ENCODE data around the gene PRELID2. TPM values are rescaled to one million over a fixed set of nuclear protein-coding genes. Genes with fewer than 3 reads are reported as not detected.

The PRELID2 gene
- total and polyA plus RNA-seq, 2 donors (not counting 3 experiments of a cell fraction or from before 2014, with no cell fraction given), result 3.2 to 16.4 TPM

DNA sequence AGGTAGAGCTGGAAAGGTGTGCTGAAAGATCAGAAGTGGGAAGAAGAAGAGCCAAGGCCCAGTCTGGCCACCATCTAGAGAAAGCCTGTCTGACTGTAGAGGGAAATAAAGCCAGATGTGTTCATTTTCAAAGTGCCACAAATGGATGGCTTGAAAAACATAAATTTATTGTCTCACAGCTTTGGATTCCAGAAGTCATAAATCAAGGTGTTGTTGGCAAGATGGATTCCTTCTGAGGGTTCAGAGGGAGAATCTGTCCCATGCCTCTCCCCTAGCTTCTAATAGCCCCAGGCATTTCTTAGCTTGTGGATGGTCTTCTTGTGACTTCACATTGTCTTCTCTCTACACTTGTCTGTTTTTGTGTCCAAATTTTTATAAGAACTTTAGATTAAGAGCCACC is 6.2 kb upstream of the PRELID2 start:
- Histone ChIP-seq H3K27ac (ENCODE audit: insufficient read depth, low read depth, low read length) (no peak overlapping the region), H3K4me2 (ENCODE audit: insufficient read depth, low read length) (no peak overlapping the region), H3K4me1 (ENCODE audit: control insufficient read depth, extremely low read depth, insufficient read depth, low read length) (no peaks in the 10 kb centered on the region), H3K9me1 (replicated peaks; ENCODE audit: control insufficient read depth, extremely low read depth, insufficient read depth, low read length) (no peaks in the 10 kb centered on the region), H2AFZ (ENCODE audit: low read depth, low read length) (no peak overlapping the region), H3K9me3 (replicated peaks; ENCODE audit: control insufficient read depth, insufficient read depth, low read length) (no peaks in the 10 kb centered on the region), H3K4me3 (replicated peaks in 1 of 3; ENCODE audit: insufficient read depth in 1 of 3, low read depth in 1 of 3, low read length in 3 of 3) (no peak overlapping the region), H3K27me3 (ENCODE audit: control insufficient read depth in 2 of 2, insufficient read depth in 2 of 2, low read length in 2 of 2) (no peaks in the 10 kb centered on the region), H3K79me2 (ENCODE audit: control insufficient read depth, insufficient read depth, low read length) (no peaks in the 10 kb centered on the region), H4K20me1 (replicated peaks; ENCODE audit: control insufficient read depth, extremely low read depth, insufficient read depth, low read length) (no peaks in the 10 kb centered on the region), H3K36me3 (ENCODE audit: control insufficient read depth in 2 of 2, extremely low read depth in 1 of 2, insufficient read depth in 2 of 2, low read length in 2 of 2) (no peaks in the 10 kb centered on the region), H3K9ac (replicated peaks; ENCODE audit: extremely low read depth, insufficient read depth, low read length) (no peak overlapping the region)
- dilution Hi-C loops (cut with MboI; ENCODE audit: extremely low pct_ligation_motif_present, low sequenced_read_pairs), result no loop called here
- no TSS peak for BruUV-seq (replicated peaks)
- DNase-seq (ENCODE audit: low read depth, low spot score) (no peak), FAIRE-seq (no peak)
- ChIA-PET CTCF (interaction anchor here (0.8 to 2.8 kb wide), 3 partner anchors 16 to 140 kb away, joined by 3 to 12 read pairs (median 4); no protein-coding TSS in a partner anchor), POLR2A (no interaction called here)
- TF ChIP-seq MYC (IDR thresholded peaks at IDR 0.05; ENCODE audit: low read depth, low read length), result no peak
- no peak for TF ChIP-seq FOS (IDR thresholded peaks at IDR 0.05; ENCODE audit: borderline replicate concordance, insufficient read depth, low read length)
- TF ChIP-seq GATA2 (IDR thresholded peaks at IDR 0.05; ENCODE audit: insufficient read depth, insufficient read length, low read depth, low read length), result no peak
- no peak for TF ChIP-seq POLR2AphosphoS5 (IDR thresholded peaks at IDR 0.05; ENCODE audit: insufficient read depth, low read depth, low read length)
- TF ChIP-seq, protein P1, sequence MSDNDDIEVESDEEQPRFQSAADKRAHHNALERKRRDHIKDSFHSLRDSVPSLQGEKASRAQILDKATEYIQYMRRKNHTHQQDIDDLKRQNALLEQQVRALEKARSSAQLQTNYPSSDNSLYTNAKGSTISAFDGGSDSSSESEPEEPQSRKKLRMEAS (IDR thresholded peaks at IDR 0.05; ENCODE audit: insufficient read depth, insufficient read length), result no peak
- TF ChIP-seq, protein P2, sequence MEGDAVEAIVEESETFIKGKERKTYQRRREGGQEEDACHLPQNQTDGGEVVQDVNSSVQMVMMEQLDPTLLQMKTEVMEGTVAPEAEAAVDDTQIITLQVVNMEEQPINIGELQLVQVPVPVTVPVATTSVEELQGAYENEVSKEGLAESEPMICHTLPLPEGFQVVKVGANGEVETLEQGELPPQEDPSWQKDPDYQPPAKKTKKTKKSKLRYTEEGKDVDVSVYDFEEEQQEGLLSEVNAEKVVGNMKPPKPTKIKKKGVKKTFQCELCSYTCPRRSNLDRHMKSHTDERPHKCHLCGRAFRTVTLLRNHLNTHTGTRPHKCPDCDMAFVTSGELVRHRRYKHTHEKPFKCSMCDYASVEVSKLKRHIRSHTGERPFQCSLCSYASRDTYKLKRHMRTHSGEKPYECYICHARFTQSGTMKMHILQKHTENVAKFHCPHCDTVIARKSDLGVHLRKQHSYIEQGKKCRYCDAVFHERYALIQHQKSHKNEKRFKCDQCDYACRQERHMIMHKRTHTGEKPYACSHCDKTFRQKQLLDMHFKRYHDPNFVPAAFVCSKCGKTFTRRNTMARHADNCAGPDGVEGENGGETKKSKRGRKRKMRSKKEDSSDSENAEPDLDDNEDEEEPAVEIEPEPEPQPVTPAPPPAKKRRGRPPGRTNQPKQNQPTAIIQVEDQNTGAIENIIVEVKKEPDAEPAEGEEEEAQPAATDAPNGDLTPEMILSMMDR (IDR thresholded peaks at IDR 0.05; ENCODE audit: extremely low read depth in 1 of 2, insufficient read depth in 1 of 2, low read depth in 1 of 2, low read length in 2 of 2), result no peak
- no peak for TF ChIP-seq EZH2 (IDR thresholded peaks at IDR 0.05; ENCODE audit: borderline replicate concordance, low read depth, low read length, severe bottlenecking)
- TF ChIP-seq JUN (IDR thresholded peaks at IDR 0.05; ENCODE audit: borderline replicate concordance, insufficient read depth, insufficient read length, low read depth), result no peak
- TF ChIP-seq POLR2A (IDR thresholded peaks at IDR 0.05; ENCODE audit: low read depth, low read length), result no peak
- intact Hi-C loops (cut with micrococcal nuclease), result no loop called here
